Endothelial cell of umbilical vein (primary cell): ENCODE data around the gene KCNK2. TPM values are rescaled to one million over a fixed set of nuclear protein-coding genes. Genes with fewer than 3 reads are reported as not detected.

ENCODE experiments used
- BruUV-seq: library from RNA; stranded (reverse); fragments of 400-500 nt; replicated peaks from 2 replicates; lab custom pipeline; 2021; lab: Mats Ljungman, UMichigan
- CTCF ChIA-PET: fragments of 300-600, 350-600 bp; sonication (Branson Sonifier 250); formaldehyde crosslinking; loops from one replicate; lab custom pipeline; 2021; ENCODE audit warnings: antibody characterized with exemption, inconsistent platforms; lab: Charles Lee
- POLR2A ChIA-PET: fragments of 300-600, 350-600 bp; sonication (Branson Sonifier 250); formaldehyde crosslinking; loops from one replicate; lab custom pipeline; 2021; ENCODE audit warnings: antibody characterized with exemption, inconsistent platforms; lab: Charles Lee
- DNase-seq: peaks from one replicate; pipeline ENCODE4 v3.0.0-alpha.2; 2011; ENCODE audit warnings: low read depth, low spot score
- FAIRE-seq: peaks from 2 replicates; lab custom pipeline; 2011; peaks lifted over from hg19 to GRCh38; lab: Jason Lieb, UNC
- H2AFZ ChIP-seq: 2 replicates; pipeline ENCODE4 v1.6.0; 2012; ENCODE audit warnings: low read depth, low read length, control low read depth, inconsistent platforms
- H3K27ac ChIP-seq: 2 replicates; pipeline ENCODE4 v1.5.1; 2011; ENCODE audit warnings: low read depth, mild to moderate bottlenecking, control low read depth, low read length, moderate library complexity; ENCODE audit not compliant: insufficient read depth
- H3K27me3 ChIP-seq, 2 experiments: 2 replicates each; pipeline versions ENCODE4 v1.6.0 to v1.6.1; 2011; ENCODE audit warnings: low read length in 2 of 2, mixed read lengths in 1 of 2; ENCODE audit not compliant: control insufficient read depth in 2 of 2, insufficient read depth in 2 of 2
- H3K36me3 ChIP-seq, 2 experiments: 2 replicates in 1 of 2; 3 replicates in 1 of 2; pipeline ENCODE4 v1.5.1; 2011; ENCODE audit warnings: low read length in 2 of 2, mild to moderate bottlenecking in 1 of 2, moderate library complexity in 1 of 2; ENCODE audit not compliant: control insufficient read depth in 2 of 2, insufficient read depth in 2 of 2; ENCODE audit errors: extremely low read depth in 1 of 2
- H3K4me1 ChIP-seq: 3 replicates; pipeline ENCODE4 v1.5.1; 2011; ENCODE audit warnings: mild to moderate bottlenecking, low read length; ENCODE audit not compliant: control insufficient read depth, insufficient read depth; ENCODE audit errors: extremely low read depth
- H3K4me2 ChIP-seq: 2 replicates; pipeline ENCODE4 v1.6.1; 2011; ENCODE audit warnings: low read length, control low read depth, mixed read lengths; ENCODE audit not compliant: insufficient read depth
- H3K4me3 ChIP-seq, 3 experiments: fragments of 200-600 bp in 1 of 3; sonication (generic), shearing (Covaris generic) in 1 of 3; replicated peaks in 1 of 3; 2 replicates each; pipeline ENCODE4 v1.5.1; 2011 to 2016; ENCODE audit warnings: control low read depth in 3 of 3, low read length in 3 of 3, mild to moderate bottlenecking in 2 of 3, inconsistent platforms in 1 of 3, low read depth in 1 of 3, moderate library complexity in 1 of 3; ENCODE audit not compliant: insufficient read depth in 1 of 3
- H3K79me2 ChIP-seq: 2 replicates; pipeline ENCODE4 v1.6.0; 2012; ENCODE audit warnings: low read length, inconsistent platforms; ENCODE audit not compliant: control insufficient read depth, insufficient read depth
- H3K9ac ChIP-seq: replicated peaks from 2 replicates; pipeline ENCODE3; 2011; ENCODE audit warnings: low read length, control low read depth; ENCODE audit not compliant: insufficient read depth; ENCODE audit errors: extremely low read depth
- H3K9me1 ChIP-seq: replicated peaks from 3 replicates; pipeline ENCODE4 v1.6.0; 2011; ENCODE audit warnings: mild to moderate bottlenecking, low read length; ENCODE audit not compliant: control insufficient read depth, insufficient read depth; ENCODE audit errors: extremely low read depth
- H3K9me3 ChIP-seq: replicated peaks from 2 replicates; pipeline ENCODE4 v1.5.1; 2012; ENCODE audit warnings: low read length, inconsistent platforms; ENCODE audit not compliant: control insufficient read depth, insufficient read depth
- H4K20me1 ChIP-seq: replicated peaks from 2 replicates; pipeline ENCODE3; 2011; ENCODE audit warnings: mild to moderate bottlenecking, low read length; ENCODE audit not compliant: control insufficient read depth, insufficient read depth; ENCODE audit errors: extremely low read depth
- EZH2 ChIP-seq: IDR thresholded peaks from 2 replicates; pipeline ENCODE4 v1.6.1; 2012; ENCODE audit warnings: borderline replicate concordance, low read depth, mild to moderate bottlenecking, moderate library complexity, low read length, inconsistent platforms; ENCODE audit not compliant: severe bottlenecking
- FOS ChIP-seq: IDR thresholded peaks from 2 replicates; pipeline ENCODE4 v1.6.1; 2011; ENCODE audit warnings: mild to moderate bottlenecking, low read length, moderate library complexity, borderline replicate concordance; ENCODE audit not compliant: insufficient read depth
- GATA2 ChIP-seq: IDR thresholded peaks from 2 replicates; pipeline ENCODE4 v1.7.0; 2011; ENCODE audit warnings: low read depth, mild to moderate bottlenecking, moderate library complexity, mixed read lengths, low read length; ENCODE audit not compliant: insufficient read length, insufficient read depth
- JUN ChIP-seq: IDR thresholded peaks from 2 replicates; pipeline ENCODE4 v1.6.1; 2011; ENCODE audit warnings: borderline replicate concordance, low read depth; ENCODE audit not compliant: insufficient read length, insufficient read depth
- MYC ChIP-seq: IDR thresholded peaks from one replicate; pipeline ENCODE4 v1.6.1; 2011; ENCODE audit warnings: mild to moderate bottlenecking, low read depth, low read length
- POLR2A ChIP-seq: IDR thresholded peaks from 2 replicates; pipeline ENCODE4 v1.6.1; 2012; ENCODE audit warnings: low read depth, mild to moderate bottlenecking, control low read depth, low read length
- POLR2AphosphoS5 ChIP-seq: IDR thresholded peaks from 2 replicates; pipeline ENCODE4 v1.6.1; 2012; ENCODE audit warnings: low read depth, mild to moderate bottlenecking, control low read depth, low read length, moderate library complexity; ENCODE audit not compliant: insufficient read depth
- dilution Hi-C: fragments of 300-500 bp; cut with MboI; formaldehyde crosslinking; loops from one replicate; pipeline ENCODE4 v1.15.0; 2019; ENCODE audit warnings: low sequenced_read_pairs; ENCODE audit not compliant: extremely low pct_ligation_motif_present
- intact Hi-C: fragments of 100-400 bp; cut with micrococcal nuclease; formaldehyde crosslinking; loops from one replicate; pipeline ENCODE4 v1.10.0; 2022
- polyA plus RNA-seq, 4 experiments: library from polyadenylated mRNA; depleted of rRNA in 3 of 4; stranded (reverse) in 3 of 4; unstranded in 1 of 4; fragments of >200 nt; gene quantifications; 2 replicates each; pipeline versions ENCODE4 v1.2.1 to v1.2.3, GENCODE V29; 2011 to 2012; ENCODE audit warnings: missing spikeins in 1 of 4
- total RNA-seq: library from RNA; stranded (reverse); gene quantifications from 2 replicates; pipeline ENCODE4 v1.2.3, GENCODE V29; 2021
- TF ChIP-seq, protein P1 (sequence below): IDR thresholded peaks from 2 replicates; pipeline ENCODE4 v1.6.1; 2011; ENCODE audit not compliant: insufficient read depth, insufficient read length
- TF ChIP-seq, protein P2 (sequence below), 2 donors: IDR thresholded peaks; 1 replicate in 1 of 2; 2 replicates in 1 of 2; pipeline ENCODE4 v1.5.1; 2011; ENCODE audit warnings: low read length in 2 of 2, mild to moderate bottlenecking in 2 of 2, moderate library complexity in 2 of 2, control low read depth in 1 of 2, inconsistent platforms in 1 of 2, low read depth in 1 of 2; ENCODE audit not compliant: insufficient read depth in 1 of 2; ENCODE audit errors: extremely low read depth in 1 of 2

The KCNK2 gene
- total and polyA plus RNA-seq, 2 donors (not counting 3 experiments of a cell fraction or from before 2014, with no cell fraction given), result 0.08 to 0.46 TPM

- no TSS peak for BruUV-seq
Observed at GRCh38 chr1:215118081-215118480, 35.5 kb downstream of the KCNK2 start.

More at GRCh38 chr1:215118081-215118480, 35.5 kb downstream of the KCNK2 start:
- Histone ChIP-seq H3K4me1 (peaks cover 22% of the 10 kb centered on the region), H3K4me3 (no peak overlapping the region), H3K9ac (no peak overlapping the region), H4K20me1 (no peaks in the 10 kb centered on the region), H3K4me2 (no peak overlapping the region), H3K36me3 (no peaks in the 10 kb centered on the region), H3K79me2 (no peaks in the 10 kb centered on the region), H3K27me3 (no peaks in the 10 kb centered on the region), H3K27ac (no peak overlapping the region), H3K9me1 (no peaks in the 10 kb centered on the region), H3K9me3 (no peaks in the 10 kb centered on the region), H2AFZ (no peak overlapping the region)
- ChIA-PET POLR2A (no interaction called here), CTCF (no interaction called here)
- no peak for FAIRE-seq
- no peak for DNase-seq
- intact Hi-C loops, result no loop called here
- TF ChIP-seq POLR2A (no peak), GATA2 (no peak), POLR2AphosphoS5 (no peak), EZH2 (no peak), JUN (no peak), FOS (no peak), MYC (no peak)
- TF ChIP-seq, protein P1, sequence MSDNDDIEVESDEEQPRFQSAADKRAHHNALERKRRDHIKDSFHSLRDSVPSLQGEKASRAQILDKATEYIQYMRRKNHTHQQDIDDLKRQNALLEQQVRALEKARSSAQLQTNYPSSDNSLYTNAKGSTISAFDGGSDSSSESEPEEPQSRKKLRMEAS, result no peak
- TF ChIP-seq, protein P2, sequence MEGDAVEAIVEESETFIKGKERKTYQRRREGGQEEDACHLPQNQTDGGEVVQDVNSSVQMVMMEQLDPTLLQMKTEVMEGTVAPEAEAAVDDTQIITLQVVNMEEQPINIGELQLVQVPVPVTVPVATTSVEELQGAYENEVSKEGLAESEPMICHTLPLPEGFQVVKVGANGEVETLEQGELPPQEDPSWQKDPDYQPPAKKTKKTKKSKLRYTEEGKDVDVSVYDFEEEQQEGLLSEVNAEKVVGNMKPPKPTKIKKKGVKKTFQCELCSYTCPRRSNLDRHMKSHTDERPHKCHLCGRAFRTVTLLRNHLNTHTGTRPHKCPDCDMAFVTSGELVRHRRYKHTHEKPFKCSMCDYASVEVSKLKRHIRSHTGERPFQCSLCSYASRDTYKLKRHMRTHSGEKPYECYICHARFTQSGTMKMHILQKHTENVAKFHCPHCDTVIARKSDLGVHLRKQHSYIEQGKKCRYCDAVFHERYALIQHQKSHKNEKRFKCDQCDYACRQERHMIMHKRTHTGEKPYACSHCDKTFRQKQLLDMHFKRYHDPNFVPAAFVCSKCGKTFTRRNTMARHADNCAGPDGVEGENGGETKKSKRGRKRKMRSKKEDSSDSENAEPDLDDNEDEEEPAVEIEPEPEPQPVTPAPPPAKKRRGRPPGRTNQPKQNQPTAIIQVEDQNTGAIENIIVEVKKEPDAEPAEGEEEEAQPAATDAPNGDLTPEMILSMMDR (IDR thresholded peaks at IDR 0.05; ENCODE audit: extremely low read depth in 1 of 2, insufficient read depth in 1 of 2, low read depth in 1 of 2, low read length in 2 of 2), result no peak
- dilution Hi-C loops, result no loop called here
